WTC11 (cell line): ENCODE results near the gene CDH12. TPM values are rescaled to one million over a fixed set of nuclear protein-coding genes. Genes with fewer than 3 reads are reported as not detected.
A peak's percentile ranks its signal among the peaks of the same experiment; 100 is the strongest.

Source experiments
- ATAC-seq: fragments of 200-7000 bp; cut with Tn5 transposase; 2 replicates; pipeline ENCODE4 v1.10.0; 2021; ENCODE audit warnings: mild to moderate bottlenecking, moderate library complexity
- CTCF ChIA-PET: fragments of 300-600 bp; sonication (Branson Sonifier 250); formaldehyde crosslinking; loops from one replicate; lab custom pipeline; 2021; ENCODE audit warnings: antibody characterized with exemption; lab: Charles Lee
- POLR2A ChIA-PET: fragments of 350-600 bp; sonication (Branson Sonifier 250); formaldehyde crosslinking; loops from one replicate; lab custom pipeline; 2021; ENCODE audit warnings: antibody characterized with exemption; lab: Charles Lee
- DNase-seq: peaks from one replicate; pipeline ENCODE4 v3.0.0; 2021; ENCODE audit warnings: low spot score
- H3K27ac Mint-ChIP-seq: 2 replicates; pipeline ENCODE4 v1.8.0; 2021; ENCODE audit warnings: mixed read lengths
- H3K27me3 Mint-ChIP-seq: 2 replicates; pipeline ENCODE4 v1.8.0; 2021; ENCODE audit warnings: low read depth, mild to moderate bottlenecking, moderate library complexity, mixed read lengths
- H3K36me3 Mint-ChIP-seq: 2 replicates; pipeline ENCODE4 v1.8.0; 2021; ENCODE audit warnings: mixed read lengths
- H3K4me1 Mint-ChIP-seq: 2 replicates; pipeline ENCODE4 v1.8.0; 2022; ENCODE audit warnings: mixed read lengths
- H3K4me3 Mint-ChIP-seq: 2 replicates; pipeline ENCODE4 v1.8.0; 2021; ENCODE audit warnings: mild to moderate bottlenecking, moderate library complexity, mixed read lengths
- H3K9me3 Mint-ChIP-seq: 2 replicates; pipeline ENCODE4 v1.8.0; 2021; ENCODE audit warnings: mixed read lengths
- CTCF ChIP-seq: fragments of 200-600 bp; IDR thresholded peaks from 2 replicates; pipeline ENCODE4 v1.8.0; 2022; ENCODE audit warnings: antibody characterized with exemption
- ELF4 ChIP-seq: sonication (generic); formaldehyde crosslinking; IDR thresholded peaks from 2 replicates; pipeline ENCODE4 v1.8.1; 2022; ENCODE audit warnings: low read depth, mild to moderate bottlenecking, moderate library complexity, missing genetic modification reagents
- ESRRA ChIP-seq: sonication (generic); formaldehyde crosslinking; IDR thresholded peaks from 2 replicates; pipeline ENCODE4 v1.8.1; 2022; ENCODE audit warnings: mild to moderate bottlenecking, missing genetic modification reagents, borderline replicate concordance
- FOXJ3 ChIP-seq: sonication (generic); formaldehyde crosslinking; IDR thresholded peaks from 2 replicates; pipeline ENCODE4 v1.9.0; 2021; ENCODE audit warnings: missing genetic modification reagents, mild to moderate bottlenecking, borderline replicate concordance
- GABPB1 ChIP-seq: sonication (generic); formaldehyde crosslinking; IDR thresholded peaks from 2 replicates; pipeline ENCODE4 v1.8.1; 2023; ENCODE audit warnings: mild to moderate bottlenecking, missing genetic modification reagents
- GTF2I ChIP-seq: fragments of 250-450 bp; sonication (Bioruptor Pico); conservative IDR thresholded peaks from 2 replicates; pipeline ENCODE4 v1.4.0; 2021; ENCODE audit warnings: mild to moderate bottlenecking
- HMGXB4 ChIP-seq: sonication (generic); formaldehyde crosslinking; IDR thresholded peaks from 2 replicates; pipeline ENCODE4 v1.8.1; 2023; ENCODE audit warnings: mild to moderate bottlenecking, moderate library complexity, missing genetic modification reagents
- MYBL2 ChIP-seq: sonication (generic); formaldehyde crosslinking; IDR thresholded peaks from 2 replicates; pipeline ENCODE4 v1.8.1; 2023; ENCODE audit warnings: mild to moderate bottlenecking, moderate library complexity, missing genetic modification reagents
- NFYB ChIP-seq: sonication (generic); formaldehyde crosslinking; conservative IDR thresholded peaks from 2 replicates; pipeline ENCODE4 v1.8.0; 2022; ENCODE audit warnings: low read depth, missing genetic modification reagents
- NR2C2 ChIP-seq: sonication (generic); formaldehyde crosslinking; IDR thresholded peaks from 2 replicates; pipeline ENCODE4 v1.8.0; 2022; ENCODE audit warnings: mild to moderate bottlenecking, missing genetic modification reagents
- PRRX2 ChIP-seq: fragments of 250-450 bp; sonication (Bioruptor Pico); IDR thresholded peaks from 2 replicates; pipeline ENCODE4 v1.8.0; 2021; ENCODE audit warnings: mild to moderate bottlenecking
- SP1 ChIP-seq: sonication (generic); formaldehyde crosslinking; conservative IDR thresholded peaks from 2 replicates; pipeline ENCODE4 v1.8.1; 2022; ENCODE audit warnings: missing genetic modification reagents
- TEAD4 ChIP-seq: sonication (generic); formaldehyde crosslinking; IDR thresholded peaks from 2 replicates; pipeline ENCODE4 v1.8.0; 2022; ENCODE audit warnings: mild to moderate bottlenecking, missing genetic modification reagents
- USF2 ChIP-seq: sonication (generic); formaldehyde crosslinking; IDR thresholded peaks from 2 replicates; pipeline ENCODE4 v1.8.1; 2023; ENCODE audit warnings: mild to moderate bottlenecking, missing genetic modification reagents, moderate library complexity
- ZBTB43 ChIP-seq: sonication (generic); formaldehyde crosslinking; IDR thresholded peaks from 2 replicates; pipeline ENCODE4 v1.8.1; 2023; ENCODE audit warnings: mild to moderate bottlenecking, missing genetic modification reagents
- ZNF219 ChIP-seq: sonication (generic); formaldehyde crosslinking; IDR thresholded peaks from 2 replicates; pipeline ENCODE4 v1.8.0; 2023; ENCODE audit warnings: missing genetic modification reagents, mild to moderate bottlenecking, borderline replicate concordance
- ZNF281 ChIP-seq: sonication (generic); formaldehyde crosslinking; IDR thresholded peaks from 2 replicates; pipeline ENCODE4 v1.8.0; 2023; ENCODE audit warnings: mild to moderate bottlenecking, missing genetic modification reagents
- ZNF425 ChIP-seq: fragments of 250-450 bp; sonication (Bioruptor Pico); conservative IDR thresholded peaks from 2 replicates; pipeline ENCODE4 v1.9.0; 2021; ENCODE audit warnings: mild to moderate bottlenecking
- total RNA-seq: library from RNA; stranded (reverse); gene quantifications from 3 replicates; pipeline ENCODE4 v1.2.3, GENCODE V29; 2021

Gene CDH12
- total RNA-seq, 1 experiment from 2014 or later = not detected

- TF ChIP-seq ZBTB43 (CRISPR knock-in tag) (no peak), ZNF281 (CRISPR knock-in tag) (no peak), USF2 (CRISPR knock-in tag) (no peak), ESRRA (CRISPR knock-in tag) (no peak), MYBL2 (CRISPR knock-in tag) (no peak), PRRX2 (CRISPR knock-in tag) (no peak), HMGXB4 (CRISPR knock-in tag) (no peak)
Observed at GRCh38 chr5:21931116-21931515, 922.0 kb downstream of the CDH12 start (continued).

GRCh38 chr5:21919414-21920022 is 933.6 kb downstream of the CDH12 start:
- DNase-seq (peak; percentile 13), ATAC-seq (peak; percentile 83)
- Mint-ChIP-seq H3K4me1 (peaks cover 8% of the 10 kb centered on the region), H3K4me3 (no peak overlapping the region), H3K9me3 (no peaks in the 10 kb centered on the region), H3K27ac (no peak overlapping the region), H3K27me3 (no peaks in the 10 kb centered on the region), H3K36me3 (no peaks in the 10 kb centered on the region)
- ChIA-PET POLR2A (no interaction called here), CTCF (interaction anchor here (0.9 to 1.4 kb wide), 2 partner anchors 12 to 302 kb away, joined by 3 to 4 read pairs; no protein-coding TSS in a partner anchor)
- TF ChIP-seq CTCF = peak; percentile 39
- TF ChIP-seq ZNF219 = no peak

GRCh38 chr5:21918451-21918850 is 934.7 kb downstream of the CDH12 start:
- ChIA-PET CTCF (interaction anchor here (0.9 to 1.4 kb wide), 3 partner anchors 9 to 304 kb away, joined by 3 to 4 read pairs (median 3); no protein-coding TSS in a partner anchor), POLR2A (no interaction called here)
- H3K9me3 Mint-ChIP-seq = no peaks in the 10 kb centered on the region
- no peak overlapping the region for H3K4me3 Mint-ChIP-seq
- ATAC-seq (no peak), DNase-seq (no peak)
- no peaks in the 10 kb centered on the region for H3K36me3 Mint-ChIP-seq
- H3K4me1 Mint-ChIP-seq = peaks cover 8% of the 10 kb centered on the region
- H3K27me3 Mint-ChIP-seq = no peaks in the 10 kb centered on the region
- H3K27ac Mint-ChIP-seq = peak overlapping the region; percentile 74; the same call in 1 of the 2 replicates
- TF ChIP-seq SP1 (CRISPR knock-in tag) (no peak), FOXJ3 (no peak), GABPB1 (CRISPR knock-in tag) (no peak), ELF4 (CRISPR knock-in tag) (no peak), ZNF425 (no peak), NR2C2 (CRISPR knock-in tag) (no peak), TEAD4 (no peak), ZNF219 (no peak), CTCF (no peak), USF2 (CRISPR knock-in tag) (no peak), GTF2I (CRISPR knock-in tag) (no peak), NFYB (CRISPR knock-in tag) (no peak)
